Lung (tissue), 12 donors: Measurements from ENCODE around the gene ZNF516. TPM values are rescaled to one million over a fixed set of nuclear protein-coding genes. Genes with fewer than 3 reads are reported as not detected.

Source experiments
- ATAC-seq: fragments of 200-7000 bp; cut with Tn5 transposase; one replicate; pipeline ENCODE4 v1.9.1; 2020; ENCODE audit warnings: moderate number of reproducible peaks; ENCODE audit not compliant: insufficient read depth, low FRiP score
- DNase-seq, 3 donors: peaks; one replicate each; pipeline ENCODE4 v3.0.0-alpha.2; 2013 to 2017
- H3K27ac ChIP-seq, 2 donors: one replicate each; pipeline ENCODE4 v1.5.1; 2013; ENCODE audit warnings: mild to moderate bottlenecking in 2 of 2, moderate library complexity in 2 of 2, control low read depth in 1 of 2, inconsistent platforms in 1 of 2, low read depth in 1 of 2, low read length in 1 of 2
- H3K27me3 ChIP-seq, 3 donors: one replicate each; pipeline ENCODE4 v1.5.1; 2013; ENCODE audit warnings: low read length in 2 of 3; ENCODE audit not compliant: control insufficient read depth in 3 of 3, insufficient read depth in 3 of 3
- H3K36me3 ChIP-seq, 4 donors: one replicate each; pipeline ENCODE4 v1.5.1; 2013; ENCODE audit warnings: low read length in 4 of 4, mild to moderate bottlenecking in 1 of 4, moderate library complexity in 1 of 4; ENCODE audit not compliant: control insufficient read depth in 4 of 4, insufficient read depth in 4 of 4
- H3K4me1 ChIP-seq, 5 donors: one replicate each; pipeline ENCODE4 v1.5.1; 2013; ENCODE audit warnings: low read length in 5 of 5, mild to moderate bottlenecking in 2 of 5, moderate library complexity in 1 of 5; ENCODE audit not compliant: control insufficient read depth in 5 of 5, insufficient read depth in 5 of 5
- H3K4me3 ChIP-seq: one replicate; pipeline ENCODE4 v1.5.1; 2013; ENCODE audit warnings: mild to moderate bottlenecking, control low read depth, moderate library complexity
- H3K9ac ChIP-seq, 2 donors: one replicate each; pipeline ENCODE4 v1.5.1; 2013; ENCODE audit warnings: low read length in 2 of 2, control low read depth in 1 of 2; ENCODE audit not compliant: insufficient read depth in 1 of 2
- H3K9me3 ChIP-seq, 4 donors: one replicate each; pipeline ENCODE4 v1.5.1; 2013; ENCODE audit warnings: low read length in 3 of 4, mild to moderate bottlenecking in 1 of 4, moderate library complexity in 1 of 4; ENCODE audit not compliant: control insufficient read depth in 4 of 4, insufficient read depth in 3 of 4
- WGBS, 2 donors: extraction: QIAGEN DNeasy Blood & Tissue Kit; methylation state at CpG; one replicate each; pipeline ENCODE4 v1.1.7; 2013; 5-methylcytosine and 5-hydroxymethylcytosine counted together
- polyA plus RNA-seq, 2 donors: library from polyadenylated mRNA; stranded (reverse); fragments of 200-250 nt; gene quantifications; one replicate each; pipeline ENCODE4 v1.2.1, GENCODE V29; 2013
- total RNA-seq, 2 donors: library from RNA; depleted of rRNA in 1 of 2; stranded (reverse); fragments of >200 nt in 1 of 2; gene quantifications; one replicate each; pipeline ENCODE4 v1.2.1, GENCODE V29; 2014 to 2021
- TF ChIP-seq, protein P1 (sequence below): IDR thresholded peaks from 2 replicates; pipeline ENCODE4 v1.5.1; 2012; ENCODE audit warnings: mild to moderate bottlenecking; ENCODE audit errors: control extremely low read depth, extremely low read depth
- donor health status: control.
- donor health status: control.
- donor health status: Bipolar disorder and iron deficiency.
- donor health status: healthy.
- donor health status: DM: yes; HTN: yes; CAD: no.

Gene ZNF516
- total and polyA plus RNA-seq, 4 donors = 7.7 to 45.4 (median 26.4) TPM

- 87 to 90% methylated on average over 18 of the region's 18 CpGs for WGBS, 2 donors
- ATAC-seq = no peak
- TF ChIP-seq, protein P1, sequence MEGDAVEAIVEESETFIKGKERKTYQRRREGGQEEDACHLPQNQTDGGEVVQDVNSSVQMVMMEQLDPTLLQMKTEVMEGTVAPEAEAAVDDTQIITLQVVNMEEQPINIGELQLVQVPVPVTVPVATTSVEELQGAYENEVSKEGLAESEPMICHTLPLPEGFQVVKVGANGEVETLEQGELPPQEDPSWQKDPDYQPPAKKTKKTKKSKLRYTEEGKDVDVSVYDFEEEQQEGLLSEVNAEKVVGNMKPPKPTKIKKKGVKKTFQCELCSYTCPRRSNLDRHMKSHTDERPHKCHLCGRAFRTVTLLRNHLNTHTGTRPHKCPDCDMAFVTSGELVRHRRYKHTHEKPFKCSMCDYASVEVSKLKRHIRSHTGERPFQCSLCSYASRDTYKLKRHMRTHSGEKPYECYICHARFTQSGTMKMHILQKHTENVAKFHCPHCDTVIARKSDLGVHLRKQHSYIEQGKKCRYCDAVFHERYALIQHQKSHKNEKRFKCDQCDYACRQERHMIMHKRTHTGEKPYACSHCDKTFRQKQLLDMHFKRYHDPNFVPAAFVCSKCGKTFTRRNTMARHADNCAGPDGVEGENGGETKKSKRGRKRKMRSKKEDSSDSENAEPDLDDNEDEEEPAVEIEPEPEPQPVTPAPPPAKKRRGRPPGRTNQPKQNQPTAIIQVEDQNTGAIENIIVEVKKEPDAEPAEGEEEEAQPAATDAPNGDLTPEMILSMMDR = no peak
These were observed 51.3 kb downstream of the ZNF516 start for GRCh38 chr18:76443519-76444445.

DNA sequence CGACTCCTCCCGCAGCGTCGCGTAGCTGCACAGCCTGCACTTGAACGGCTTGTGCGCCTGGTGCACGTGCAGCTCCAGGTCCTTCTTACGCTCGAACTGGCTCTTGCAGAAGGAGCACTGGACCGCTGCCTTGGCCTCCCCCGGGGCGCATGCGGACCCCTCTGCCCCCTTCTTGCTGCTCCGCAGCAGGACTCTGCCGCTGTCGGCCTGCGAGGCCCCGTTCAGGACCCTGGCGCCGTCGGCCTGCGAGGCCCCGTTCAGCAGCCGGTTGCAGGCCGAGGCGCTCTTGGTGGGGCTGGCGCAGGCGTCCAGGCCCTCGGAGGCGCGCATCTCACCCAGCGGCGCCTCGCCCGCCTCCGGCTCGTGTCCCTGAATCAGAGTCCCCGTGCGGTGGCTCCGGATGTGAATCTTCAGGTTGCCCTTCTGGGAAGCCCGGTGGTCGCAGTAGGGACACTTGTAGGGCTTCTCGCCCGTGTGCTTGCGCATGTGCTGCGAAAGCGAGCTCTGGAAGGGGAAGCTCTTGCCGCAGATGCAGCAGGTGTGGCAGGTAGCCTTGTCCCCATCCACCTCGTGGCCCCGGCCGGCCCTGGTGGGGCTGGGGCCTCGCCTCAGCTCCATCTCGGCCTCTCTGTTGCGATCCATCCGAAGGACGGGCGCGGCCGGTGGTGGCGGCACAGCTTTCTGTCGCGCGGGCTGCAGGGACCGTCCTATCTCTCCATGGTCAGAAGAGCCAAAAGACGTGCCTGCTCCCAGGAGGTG, 52.5 kb downstream of the ZNF516 start:
- Histone ChIP-seq H3K4me1 (peaks cover 3 to 38% (median 26%) of the 10 kb centered on the region in 5 donors), H3K9me3 (no peaks in the 10 kb centered on the region), H3K36me3 (peaks cover 13 to 30% (median 25%) of the 10 kb centered on the region in 4 donors), H3K4me3 (no peak overlapping the region), H3K9ac (no peak overlapping the region), H3K27ac (no peak overlapping the region), H3K27me3 (no peaks in the 10 kb centered on the region)
- TF ChIP-seq, protein P1 = no peak
- 97% methylated on average over 66 of the region's 66 CpGs for WGBS, 2 donors
- DNase-seq (no peak), ATAC-seq (no peak)

More at GRCh38 chr18:76443519-76444445, 51.3 kb downstream of the ZNF516 start:
- Histone ChIP-seq H3K4me3 (no peak overlapping the region), H3K27me3 (no peaks in the 10 kb centered on the region), H3K9me3 (no peaks in the 10 kb centered on the region), H3K27ac (no peak overlapping the region), H3K9ac (no peak overlapping the region), H3K4me1 (peaks cover 3 to 50% (median 25%) of the 10 kb centered on the region in 5 donors), H3K36me3 (peaks cover 13 to 25% (median 20%) of the 10 kb centered on the region in 4 donors)
- no peak for DNase-seq

DNA sequence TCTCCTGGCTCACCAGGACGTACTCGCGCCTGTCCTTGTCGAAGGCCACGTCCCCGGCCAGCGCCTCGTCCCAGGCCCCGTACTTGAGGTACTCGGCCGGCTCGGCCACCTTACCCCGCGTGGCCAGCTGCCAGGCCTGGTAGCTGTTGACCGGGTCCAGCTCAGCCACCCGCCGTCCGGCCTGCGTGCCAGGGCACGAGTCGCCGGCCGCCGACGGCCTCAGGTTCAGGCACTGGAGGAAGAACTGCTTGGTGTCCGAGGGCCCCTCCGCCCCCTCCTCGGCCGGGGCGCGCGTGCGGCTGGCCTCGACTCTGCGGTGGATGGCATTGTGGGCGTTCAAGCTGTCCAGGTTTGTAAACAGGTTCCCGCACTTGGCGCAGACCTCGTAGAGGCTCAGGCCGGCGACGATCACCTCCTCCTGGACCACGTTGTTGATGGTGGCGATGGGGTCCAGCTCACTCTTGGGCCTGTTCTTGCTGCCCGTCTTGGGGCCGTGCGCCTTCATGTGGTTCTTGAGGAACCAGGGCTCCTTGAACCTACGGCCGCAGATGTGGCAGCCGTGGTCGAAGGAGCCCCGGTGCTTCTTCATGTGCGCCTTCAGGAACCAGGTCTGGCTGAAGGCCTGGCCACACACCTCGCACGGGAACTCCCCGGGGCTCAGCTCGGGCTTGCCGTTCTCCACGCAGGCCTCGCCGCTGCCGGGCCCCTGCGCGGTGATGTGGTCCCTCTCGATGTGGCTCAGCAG, 53.2 kb downstream of the ZNF516 start:
- Histone ChIP-seq H3K4me3 (no peak overlapping the region), H3K9ac (no peak overlapping the region), H3K36me3 (peaks cover 13 to 34% (median 27%) of the 10 kb centered on the region in 4 donors), H3K27me3 (no peaks in the 10 kb centered on the region), H3K9me3 (no peaks in the 10 kb centered on the region), H3K27ac (no peak overlapping the region), H3K4me1 (peaks cover 3 to 30% (median 23%) of the 10 kb centered on the region in 5 donors)
- TF ChIP-seq, protein P1 = no peak
- no peak for DNase-seq
- WGBS, 2 donors = 97% methylated on average over 65 of the region's 65 CpGs
- no peak for ATAC-seq
